Amniotic stem cell (primary cell): ENCODE results near the gene LAMA1.
"Not testable (repeated sequence)": the region's sequence is repeated elsewhere in the genome, so short reads cannot be mapped to it uniquely, and the experiment has no call there.

Experiments
- DNase-seq: peaks from one replicate; lab custom pipeline; 2025; lab: John Stamatoyannopoulos, UW

The LAMA1 gene, protein sequence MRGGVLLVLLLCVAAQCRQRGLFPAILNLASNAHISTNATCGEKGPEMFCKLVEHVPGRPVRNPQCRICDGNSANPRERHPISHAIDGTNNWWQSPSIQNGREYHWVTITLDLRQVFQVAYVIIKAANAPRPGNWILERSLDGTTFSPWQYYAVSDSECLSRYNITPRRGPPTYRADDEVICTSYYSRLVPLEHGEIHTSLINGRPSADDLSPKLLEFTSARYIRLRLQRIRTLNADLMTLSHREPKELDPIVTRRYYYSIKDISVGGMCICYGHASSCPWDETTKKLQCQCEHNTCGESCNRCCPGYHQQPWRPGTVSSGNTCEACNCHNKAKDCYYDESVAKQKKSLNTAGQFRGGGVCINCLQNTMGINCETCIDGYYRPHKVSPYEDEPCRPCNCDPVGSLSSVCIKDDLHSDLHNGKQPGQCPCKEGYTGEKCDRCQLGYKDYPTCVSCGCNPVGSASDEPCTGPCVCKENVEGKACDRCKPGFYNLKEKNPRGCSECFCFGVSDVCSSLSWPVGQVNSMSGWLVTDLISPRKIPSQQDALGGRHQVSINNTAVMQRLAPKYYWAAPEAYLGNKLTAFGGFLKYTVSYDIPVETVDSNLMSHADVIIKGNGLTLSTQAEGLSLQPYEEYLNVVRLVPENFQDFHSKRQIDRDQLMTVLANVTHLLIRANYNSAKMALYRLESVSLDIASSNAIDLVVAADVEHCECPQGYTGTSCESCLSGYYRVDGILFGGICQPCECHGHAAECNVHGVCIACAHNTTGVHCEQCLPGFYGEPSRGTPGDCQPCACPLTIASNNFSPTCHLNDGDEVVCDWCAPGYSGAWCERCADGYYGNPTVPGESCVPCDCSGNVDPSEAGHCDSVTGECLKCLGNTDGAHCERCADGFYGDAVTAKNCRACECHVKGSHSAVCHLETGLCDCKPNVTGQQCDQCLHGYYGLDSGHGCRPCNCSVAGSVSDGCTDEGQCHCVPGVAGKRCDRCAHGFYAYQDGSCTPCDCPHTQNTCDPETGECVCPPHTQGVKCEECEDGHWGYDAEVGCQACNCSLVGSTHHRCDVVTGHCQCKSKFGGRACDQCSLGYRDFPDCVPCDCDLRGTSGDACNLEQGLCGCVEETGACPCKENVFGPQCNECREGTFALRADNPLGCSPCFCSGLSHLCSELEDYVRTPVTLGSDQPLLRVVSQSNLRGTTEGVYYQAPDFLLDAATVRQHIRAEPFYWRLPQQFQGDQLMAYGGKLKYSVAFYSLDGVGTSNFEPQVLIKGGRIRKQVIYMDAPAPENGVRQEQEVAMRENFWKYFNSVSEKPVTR (N-terminal part only)

DNA sequence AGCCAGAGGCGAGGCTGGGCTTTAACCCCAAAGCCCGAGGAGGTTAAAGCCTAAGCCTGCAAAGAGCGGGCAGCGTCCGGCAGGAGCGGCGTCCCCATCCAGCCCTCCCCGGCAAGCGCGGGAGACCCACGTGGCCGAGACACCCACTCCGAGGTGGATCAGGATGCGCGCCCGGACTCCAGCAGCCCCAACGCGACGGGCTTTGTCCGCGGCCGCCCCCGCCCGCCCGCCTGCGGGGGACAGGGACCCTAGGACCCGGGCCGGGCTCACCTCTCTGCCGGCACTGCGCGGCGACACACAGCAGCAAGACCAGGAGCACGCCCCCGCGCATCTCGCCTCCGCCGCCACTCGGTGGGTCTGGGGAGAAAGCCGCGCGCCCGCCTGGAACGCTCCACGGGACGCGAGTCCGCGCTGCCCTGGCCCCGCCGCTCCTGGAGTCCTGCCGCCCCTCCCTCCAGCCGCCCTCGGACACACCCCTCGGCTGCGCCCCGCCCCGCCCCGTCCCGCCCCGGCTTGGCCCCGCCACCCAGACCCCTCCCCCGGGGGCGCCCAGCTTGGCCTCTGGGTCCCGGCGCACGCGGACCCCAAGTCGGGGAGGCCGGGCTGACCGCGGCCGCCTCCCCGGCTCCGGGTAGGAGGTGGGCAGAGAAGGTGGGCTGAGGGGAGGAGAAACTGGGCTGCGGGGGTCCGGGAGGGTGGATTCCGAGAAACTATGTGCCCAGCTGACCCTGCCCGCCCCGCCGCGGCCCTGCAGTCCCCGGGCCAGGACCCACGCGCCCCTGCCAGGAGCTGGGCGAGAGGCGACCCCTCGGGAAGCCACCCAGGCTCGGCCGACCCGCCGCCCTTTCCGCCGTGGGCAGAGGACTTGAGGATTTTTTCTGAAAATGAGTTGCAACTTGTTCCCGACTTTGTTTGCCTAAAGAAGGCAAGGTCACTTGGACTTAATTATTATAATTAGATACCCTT is at the start of gene LAMA1:
LAMA1 (minus strand) TSS at position 408 of the 966 bp plus-strand sequence; CDS start at position 331, 77 bp downstream.
- no peak for DNase-seq

DNA sequence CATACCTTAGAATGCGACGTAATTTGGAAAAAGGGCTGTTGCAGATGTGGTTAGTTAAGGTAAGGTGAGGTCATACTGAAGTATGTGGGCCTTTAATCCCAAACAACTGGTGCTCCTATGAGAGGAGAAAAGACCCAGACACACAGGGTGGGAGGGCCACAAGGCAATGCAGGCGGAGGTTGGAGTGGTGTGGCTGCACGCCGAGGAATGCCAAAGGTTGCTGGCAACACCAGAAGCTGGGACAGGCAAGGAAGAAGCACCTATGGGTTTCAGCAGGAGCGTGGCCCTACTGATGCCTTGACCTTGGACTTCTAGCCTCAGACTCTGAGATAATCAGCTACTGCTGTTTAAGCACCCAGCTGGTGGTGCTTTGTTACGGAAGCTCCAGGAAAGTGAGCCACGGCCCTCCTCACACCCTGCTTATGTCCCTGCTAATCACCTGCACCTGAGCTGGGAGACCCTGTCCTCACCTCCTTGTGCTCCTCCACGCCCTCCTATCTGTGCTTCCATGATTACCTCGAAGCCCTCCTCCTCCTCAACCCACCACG is 48.3 kb upstream of the LAMA1 start:
- no peak for DNase-seq

DNA sequence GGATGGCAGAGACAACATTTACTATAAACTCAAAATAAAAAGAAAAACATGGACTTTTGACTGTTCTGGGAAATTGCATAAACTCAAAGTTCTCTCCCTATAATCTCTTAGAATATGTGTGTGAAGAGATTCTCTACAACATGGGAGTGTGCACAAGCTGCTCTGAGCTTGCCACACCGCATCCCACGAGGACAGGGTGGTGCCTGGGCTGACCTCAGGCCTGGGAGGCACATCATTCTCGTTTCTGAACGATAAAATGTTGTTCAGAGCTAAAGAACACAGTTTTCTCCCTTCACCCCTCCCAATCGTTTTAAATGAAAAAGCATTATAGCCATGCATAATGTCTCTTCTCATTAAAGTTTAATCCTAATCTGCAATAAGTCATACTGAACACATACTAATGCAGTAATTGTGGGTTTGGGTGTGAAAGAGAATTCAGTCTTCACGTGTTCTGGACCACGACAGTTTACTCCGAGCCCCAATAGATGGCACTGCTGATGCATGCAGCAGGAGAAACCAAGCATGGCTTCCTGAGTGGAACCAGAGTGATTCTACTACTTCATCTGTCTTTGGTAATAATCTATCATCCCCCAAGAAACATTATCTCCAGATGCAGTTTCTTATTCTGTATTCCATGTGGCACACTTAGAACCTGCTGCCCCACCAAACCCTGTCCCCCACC is 46.9 kb upstream of the LAMA1 start:
- DNase-seq, result no peak

DNA sequence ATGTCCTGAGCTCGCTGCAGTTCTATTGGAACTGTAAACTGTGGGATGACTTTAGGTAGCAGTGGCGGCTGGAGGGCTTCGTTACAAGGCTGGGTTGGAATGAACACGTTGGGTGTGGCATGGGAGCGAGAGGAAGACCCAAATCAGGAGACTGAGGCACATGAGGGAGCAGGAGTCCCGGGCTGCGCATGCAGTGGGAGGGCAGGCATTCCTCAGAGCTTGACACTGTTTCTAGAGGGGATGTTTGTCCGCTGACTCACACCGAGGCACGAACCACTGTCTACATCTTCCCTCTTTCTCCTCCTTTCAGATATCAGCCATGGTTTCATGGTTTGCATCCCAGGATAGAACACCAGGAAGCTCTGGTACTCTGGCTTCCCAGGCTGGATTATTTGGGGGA is 40.6 kb upstream of the LAMA1 start:
- DNase-seq, result peak; percentile 17

GRCh38 chr18:7157760-7158159 is 40.2 kb upstream of the LAMA1 start:
- DNase-seq, result no peak

DNA sequence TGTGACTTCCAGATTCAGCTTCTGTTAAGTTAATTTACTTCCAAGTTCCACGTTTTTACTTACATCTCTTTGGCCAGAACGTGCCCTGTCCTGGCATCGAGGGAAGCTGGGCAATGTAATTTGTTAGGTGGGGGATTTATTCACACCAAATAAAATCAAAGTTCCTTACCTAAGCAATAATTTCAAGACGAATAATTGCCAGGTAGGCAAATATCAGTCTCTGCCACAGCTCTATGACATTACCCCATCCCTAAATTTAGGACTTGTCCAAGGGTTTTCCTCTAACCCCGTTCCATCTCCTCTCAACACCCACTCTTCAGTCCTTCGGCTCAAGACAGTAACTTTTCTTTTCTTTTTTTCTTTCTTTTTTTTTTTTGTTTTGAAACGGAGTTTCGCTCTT is 38.3 kb upstream of the LAMA1 start:
- no peak for DNase-seq

GRCh38 chr18:7155092-7155491 is 37.5 kb upstream of the LAMA1 start:
- DNase-seq, result no peak

DNA sequence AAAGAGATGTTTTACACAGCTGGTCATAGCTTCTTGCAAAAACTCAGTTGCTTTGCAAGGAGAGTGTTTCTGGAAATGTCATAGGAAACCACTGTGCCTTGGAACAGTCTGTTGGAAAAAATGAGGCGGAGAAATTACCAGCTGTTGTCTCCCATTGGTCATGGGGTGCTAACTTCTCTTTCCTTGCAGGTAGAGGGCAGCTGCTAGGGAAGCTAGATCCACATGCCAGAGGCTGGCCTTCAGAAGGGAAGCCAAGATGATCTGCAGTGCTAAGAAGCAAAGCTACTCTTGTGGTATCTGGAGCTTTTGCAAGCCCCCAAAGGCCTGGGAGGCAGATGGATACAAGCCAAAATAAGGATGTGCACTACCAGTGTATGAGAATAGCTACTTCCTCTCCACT is 34.8 kb upstream of the LAMA1 start:
- DNase-seq, result no peak

- no peak for DNase-seq
Observed at GRCh38 chr18:7147399-7147798, 29.8 kb upstream of the LAMA1 start.

GRCh38 chr18:7146067-7146466 is 28.5 kb upstream of the LAMA1 start:
- no peak for DNase-seq

GRCh38 chr18:7144921-7145320 is 27.3 kb upstream of the LAMA1 start:
- DNase-seq, result not testable (repeated sequence)

- DNase-seq, result no peak
Observed at GRCh38 chr18:7141287-7141686, 23.7 kb upstream of the LAMA1 start.

GRCh38 chr18:7139409-7139808 is 21.8 kb upstream of the LAMA1 start:
- DNase-seq, result no peak

- no peak for DNase-seq
Observed at GRCh38 chr18:7133181-7133580, 15.6 kb upstream of the LAMA1 start.

DNA sequence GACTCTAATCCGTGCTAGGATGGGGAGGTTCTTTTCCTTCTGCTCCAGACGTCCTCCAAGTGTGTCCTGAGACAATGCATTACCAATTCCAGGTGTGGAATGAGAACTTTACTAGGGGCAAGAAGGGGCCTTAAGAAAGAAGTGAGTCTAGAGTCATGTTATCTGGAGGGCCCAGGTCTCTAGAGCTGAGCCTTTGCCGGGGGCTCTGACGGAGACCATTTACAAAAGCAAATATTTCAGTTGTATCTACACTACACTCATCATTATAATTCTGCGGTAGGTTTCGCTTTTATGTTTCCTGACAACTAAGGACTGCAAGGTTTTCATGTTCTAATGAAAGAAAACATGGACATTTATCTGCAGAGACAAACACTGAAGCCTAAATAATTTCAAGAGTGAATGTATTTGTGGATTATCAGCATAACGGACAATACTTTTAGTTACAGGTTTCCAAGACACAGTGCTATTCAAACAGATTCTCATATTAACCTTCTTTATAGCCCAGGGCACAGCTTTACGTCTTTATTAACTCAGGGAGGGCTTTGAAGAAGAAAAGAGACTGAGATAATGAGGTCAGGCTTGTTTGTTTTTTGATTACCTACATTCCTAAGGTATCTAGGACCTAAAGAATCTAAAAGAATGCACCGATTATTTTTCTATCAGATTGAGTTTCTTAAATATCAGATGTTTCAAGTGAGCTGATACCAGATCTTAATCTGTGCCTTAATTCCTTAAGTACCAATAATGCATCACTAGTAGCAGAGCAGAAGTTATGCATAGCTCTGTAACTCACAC is 15.0 kb upstream of the LAMA1 start:
- no peak for DNase-seq

DNA sequence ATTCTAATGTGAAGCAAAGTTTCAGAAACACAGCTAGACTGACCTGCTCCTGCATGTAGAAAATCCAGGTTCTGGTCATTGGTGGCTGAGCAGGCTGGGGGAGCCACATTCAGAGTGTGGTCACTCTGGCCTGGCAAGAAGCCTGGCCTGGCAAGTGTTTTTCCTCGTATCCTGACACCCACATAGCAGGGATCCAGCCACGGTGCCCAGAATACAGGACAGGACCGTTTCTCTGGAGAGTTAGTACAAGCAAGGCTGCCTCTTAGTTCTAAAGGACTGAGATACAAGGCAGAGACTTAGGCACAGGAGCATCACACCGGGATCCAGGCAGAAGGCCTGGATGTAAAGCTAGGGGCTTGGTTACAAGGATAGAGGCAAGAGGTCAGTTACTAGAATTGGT is 4.8 kb upstream of the LAMA1 start:
- no peak for DNase-seq

GRCh38 chr18:7116792-7117389 is 706 bp downstream of the LAMA1 start:
- DNase-seq, result no peak

DNA sequence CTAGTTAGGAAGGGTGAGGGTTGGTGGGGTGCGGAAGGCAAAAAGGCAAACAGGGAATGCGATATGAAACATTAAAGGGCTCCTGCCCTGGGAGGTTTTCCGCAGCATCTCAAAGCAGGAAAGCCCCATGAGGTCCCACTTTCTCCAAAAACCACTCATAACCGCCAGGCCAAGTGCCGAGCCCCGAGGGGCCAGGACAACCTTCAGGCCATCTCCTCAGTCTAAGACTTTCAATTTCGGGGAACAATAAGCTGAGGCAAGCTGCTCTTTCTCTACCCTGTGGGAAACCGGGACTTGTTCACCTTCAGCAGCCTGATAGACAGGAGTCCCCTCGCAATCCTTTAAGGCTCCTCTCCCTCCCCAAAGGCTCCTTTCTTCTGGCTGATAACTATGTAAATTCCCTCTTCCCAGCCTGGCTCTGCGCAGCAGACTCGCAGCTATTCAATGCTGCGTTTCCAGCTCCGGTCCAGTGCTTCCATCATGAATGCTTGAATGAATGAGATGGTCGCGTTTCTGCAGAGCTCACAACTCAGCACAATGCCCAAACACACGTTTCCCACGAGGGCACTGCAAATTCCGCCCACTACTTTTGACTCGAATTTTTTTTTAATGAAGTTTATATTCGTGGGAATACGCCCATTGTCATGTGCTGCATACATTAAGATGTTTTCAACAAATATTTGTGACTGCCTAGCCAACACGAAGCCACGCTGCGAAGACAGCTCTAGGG is 1.4 kb downstream of the LAMA1 start:
- no peak for DNase-seq
